ENCODE data around the gene TMEM203. TPM values are rescaled to one million over a fixed set of nuclear protein-coding genes. Genes with fewer than 3 reads are reported as not detected.

The TMEM203 gene
- total and polyA plus RNA-seq, 2 of the 13 experiments (the other 11 are each of a cell fraction or from before 2014, with no cell fraction given) = 23.4 to 36.7 TPM

DNA sequence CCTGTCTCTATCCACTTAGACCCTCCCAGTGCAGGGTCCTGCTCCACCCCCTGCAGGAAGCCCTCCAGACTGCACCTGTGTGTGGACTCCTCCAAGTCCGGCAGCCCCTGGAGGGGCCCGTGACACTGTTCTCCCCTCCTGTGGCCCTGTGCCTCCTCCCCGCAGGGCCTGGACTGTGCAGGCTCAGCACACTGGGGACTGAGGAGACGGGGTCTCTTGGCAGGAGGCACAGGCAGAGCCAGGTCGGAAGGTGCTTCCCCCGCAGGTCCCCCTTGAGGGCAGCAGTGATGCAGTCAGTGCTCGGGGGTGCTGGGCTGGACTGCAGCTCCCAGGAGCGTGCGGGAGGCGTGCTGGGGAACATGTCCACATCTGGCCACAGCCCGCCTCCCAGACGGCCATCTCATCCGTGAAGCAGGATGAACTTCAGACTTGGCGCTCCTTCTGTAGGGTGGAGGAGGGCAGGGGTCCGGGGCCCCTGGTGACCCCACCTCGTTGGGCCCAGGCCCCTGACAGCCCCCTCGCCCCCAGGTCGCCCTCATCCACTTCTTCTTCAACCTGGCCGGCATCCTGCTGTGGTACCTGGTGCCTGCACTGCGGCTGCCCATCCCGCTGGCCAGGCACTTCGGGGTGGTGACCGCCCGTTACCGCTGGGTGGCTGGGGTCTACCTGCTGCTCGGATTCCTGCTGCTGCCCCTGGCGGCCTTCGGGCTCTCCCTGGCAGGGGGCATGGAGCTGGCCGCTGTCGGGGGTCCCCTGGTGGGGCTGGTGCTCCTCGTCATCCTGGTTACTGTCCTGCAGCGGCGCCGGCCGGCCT, 30.2 kb upstream of the TMEM203 start (continued):
- TF ChIP-seq EEA1 (CRISPR knock-in tag; IDR thresholded peaks at IDR 0.05; ENCODE audit: borderline replicate concordance) (no peak), NFYB (CRISPR knock-in tag; IDR thresholded peaks at IDR 0.05) (no peak), XRCC5 (optimal IDR thresholded peaks at IDR 0.05; ENCODE audit: low read length) (no peak), ZNF343 (CRISPR knock-in tag; IDR thresholded peaks at IDR 0.05) (no peak; the same call in 1 of the 2 replicates), ATM (IDR thresholded peaks at IDR 0.05; ENCODE audit: borderline replicate concordance) (no peak), SNAPC2 (CRISPR knock-in tag; IDR thresholded peaks at IDR 0.05) (peak; percentile 73; the same call in 1 of the 2 replicates), ZNF530 (CRISPR knock-in tag; IDR thresholded peaks at IDR 0.05; ENCODE audit: low read depth) (no peak), ZNF660 (CRISPR knock-in tag; IDR thresholded peaks at IDR 0.05; ENCODE audit: borderline replicate concordance, low read depth) (no peak), ZNF720 (CRISPR knock-in tag; IDR thresholded peaks at IDR 0.05) (no peak), ZMYM2 (CRISPR knock-in tag; IDR thresholded peaks at IDR 0.05) (0 out of 2 replicates have a peak, but pooled peaks have one; percentile 25), EED (CRISPR knock-in tag; IDR thresholded peaks at IDR 0.05) (no peak), ZC3H4 (CRISPR knock-in tag; IDR thresholded peaks at IDR 0.05; ENCODE audit: borderline replicate concordance) (no peak), HOXD1 (CRISPR knock-in tag; IDR thresholded peaks at IDR 0.05) (no peak; the same call in 1 of the 2 replicates), SNRNP70 (IDR thresholded peaks at IDR 0.05; ENCODE audit: low read depth, low read length) (no peak), GABPB1 (CRISPR knock-in tag; IDR thresholded peaks at IDR 0.05) (peak; percentile 44), GLI4 (CRISPR knock-in tag; IDR thresholded peaks at IDR 0.05; ENCODE audit: borderline replicate concordance) (no peak), NPAS2 (CRISPR knock-in tag; IDR thresholded peaks at IDR 0.05; ENCODE audit: borderline replicate concordance) (no peak), ZNF101 (CRISPR knock-in tag; IDR thresholded peaks at IDR 0.05; ENCODE audit: borderline replicate concordance, low read depth) (no peak), JDP2 (CRISPR knock-in tag; IDR thresholded peaks at IDR 0.05; ENCODE audit: borderline replicate concordance) (no peak; the same call in 1 of the 2 replicates)
- TF ChIP-seq, protein P1, sequence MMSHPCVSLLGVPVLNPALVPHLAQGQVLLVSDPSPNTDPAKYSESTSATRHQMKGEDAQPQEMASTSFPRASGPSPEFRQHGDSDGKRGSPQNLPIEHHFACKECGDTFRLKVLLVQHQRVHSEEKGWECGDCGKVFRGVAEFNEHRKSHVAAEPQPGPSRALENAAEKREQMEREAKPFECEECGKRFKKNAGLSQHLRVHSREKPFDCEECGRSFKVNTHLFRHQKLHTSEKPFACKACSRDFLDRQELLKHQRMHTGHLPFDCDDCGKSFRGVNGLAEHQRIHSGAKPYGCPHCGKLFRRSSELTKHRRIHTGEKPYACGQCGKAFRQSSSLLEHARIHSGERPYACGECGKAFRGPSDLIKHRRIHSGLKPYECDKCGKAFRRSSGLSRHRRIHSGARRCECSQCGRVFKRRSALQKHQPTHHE (CRISPR knock-in tag; IDR thresholded peaks at IDR 0.05; ENCODE audit: borderline replicate concordance) = no peak
- TF ChIP-seq, protein P2, sequence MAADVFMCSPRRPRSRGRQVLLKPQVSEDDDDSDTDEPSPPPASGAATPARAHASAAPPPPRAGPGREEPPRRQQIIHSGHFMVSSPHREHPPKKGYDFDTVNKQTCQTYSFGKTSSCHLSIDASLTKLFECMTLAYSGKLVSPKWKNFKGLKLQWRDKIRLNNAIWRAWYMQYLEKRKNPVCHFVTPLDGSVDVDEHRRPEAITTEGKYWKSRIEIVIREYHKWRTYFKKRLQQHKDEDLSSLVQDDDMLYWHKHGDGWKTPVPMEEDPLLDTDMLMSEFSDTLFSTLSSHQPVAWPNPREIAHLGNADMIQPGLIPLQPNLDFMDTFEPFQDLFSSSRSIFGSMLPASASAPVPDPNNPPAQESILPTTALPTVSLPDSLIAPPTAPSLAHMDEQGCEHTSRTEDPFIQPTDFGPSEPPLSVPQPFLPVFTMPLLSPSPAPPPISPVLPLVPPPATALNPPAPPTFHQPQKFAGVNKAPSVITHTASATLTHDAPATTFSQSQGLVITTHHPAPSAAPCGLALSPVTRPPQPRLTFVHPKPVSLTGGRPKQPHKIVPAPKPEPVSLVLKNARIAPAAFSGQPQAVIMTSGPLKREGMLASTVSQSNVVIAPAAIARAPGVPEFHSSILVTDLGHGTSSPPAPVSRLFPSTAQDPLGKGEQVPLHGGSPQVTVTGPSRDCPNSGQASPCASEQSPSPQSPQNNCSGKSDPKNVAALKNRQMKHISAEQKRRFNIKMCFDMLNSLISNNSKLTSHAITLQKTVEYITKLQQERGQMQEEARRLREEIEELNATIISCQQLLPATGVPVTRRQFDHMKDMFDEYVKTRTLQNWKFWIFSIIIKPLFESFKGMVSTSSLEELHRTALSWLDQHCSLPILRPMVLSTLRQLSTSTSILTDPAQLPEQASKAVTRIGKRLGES (CRISPR knock-in tag; IDR thresholded peaks at IDR 0.05; ENCODE audit: borderline replicate concordance) = 0 out of 2 replicates have a peak, but pooled peaks have one; percentile 42
- TF ChIP-seq, protein P3, sequence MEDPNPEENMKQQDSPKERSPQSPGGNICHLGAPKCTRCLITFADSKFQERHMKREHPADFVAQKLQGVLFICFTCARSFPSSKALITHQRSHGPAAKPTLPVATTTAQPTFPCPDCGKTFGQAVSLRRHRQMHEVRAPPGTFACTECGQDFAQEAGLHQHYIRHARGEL (CRISPR knock-in tag; IDR thresholded peaks at IDR 0.05) = no peak
- TF ChIP-seq, protein P4, sequence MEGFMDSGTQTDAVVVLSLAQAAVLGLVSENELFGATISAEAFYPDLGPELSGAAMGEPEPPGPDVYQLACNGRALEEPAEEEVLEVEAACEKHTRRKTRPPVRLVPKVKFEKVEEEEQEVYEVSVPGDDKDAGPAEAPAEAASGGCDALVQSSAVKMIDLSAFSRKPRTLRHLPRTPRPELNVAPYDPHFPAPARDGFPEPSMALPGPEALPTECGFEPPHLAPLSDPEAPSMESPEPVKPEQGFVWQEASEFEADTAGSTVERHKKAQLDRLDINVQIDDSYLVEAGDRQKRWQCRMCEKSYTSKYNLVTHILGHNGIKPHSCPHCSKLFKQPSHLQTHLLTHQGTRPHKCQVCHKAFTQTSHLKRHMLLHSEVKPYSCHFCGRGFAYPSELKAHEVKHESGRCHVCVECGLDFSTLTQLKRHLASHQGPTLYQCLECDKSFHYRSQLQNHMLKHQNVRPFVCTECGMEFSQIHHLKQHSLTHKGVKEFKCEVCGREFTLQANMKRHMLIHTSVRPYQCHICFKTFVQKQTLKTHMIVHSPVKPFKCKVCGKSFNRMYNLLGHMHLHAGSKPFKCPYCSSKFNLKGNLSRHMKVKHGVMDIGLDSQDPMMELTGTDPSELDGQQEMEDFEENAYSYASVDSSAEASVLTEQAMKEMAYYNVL (CRISPR knock-in tag; IDR thresholded peaks at IDR 0.05; ENCODE audit: borderline replicate concordance) = no peak
